Liver (tissue), 9 donors: Measurements from ENCODE around the gene RGR. TPM values are rescaled to one million over a fixed set of nuclear protein-coding genes. Genes with fewer than 3 reads are reported as not detected.

Experiments used
- DNase-seq: peaks from one replicate; pipeline ENCODE4 v3.0.0-alpha.2; 2017; ENCODE audit warnings: low spot score
- H3K27ac ChIP-seq, 2 donors: one replicate each; pipeline ENCODE4 v1.7.0; 2013; ENCODE audit warnings: inconsistent platforms in 2 of 2, low read length in 2 of 2, control low read depth in 1 of 2, low read depth in 1 of 2, mild to moderate bottlenecking in 1 of 2
- H3K27me3 ChIP-seq, 4 donors: one replicate each; pipeline versions ENCODE4 v1.6.1 to v1.7.0; 2013; ENCODE audit warnings: low read length in 3 of 4, inconsistent platforms in 1 of 4, mild to moderate bottlenecking in 1 of 4, moderate library complexity in 1 of 4; ENCODE audit not compliant: control insufficient read depth in 4 of 4, insufficient read depth in 4 of 4
- H3K36me3 ChIP-seq, 4 donors: one replicate each; pipeline versions ENCODE4 v1.6.1 to v1.7.0; 2013; ENCODE audit warnings: low read length in 3 of 4, mild to moderate bottlenecking in 3 of 4, low read depth in 1 of 4, moderate library complexity in 1 of 4; ENCODE audit not compliant: control insufficient read depth in 4 of 4, insufficient read depth in 3 of 4
- H3K4me1 ChIP-seq, 4 donors: one replicate each; pipeline versions ENCODE4 v1.6.1 to v1.7.0; 2013; ENCODE audit warnings: low read length in 3 of 4, mild to moderate bottlenecking in 3 of 4, moderate library complexity in 1 of 4; ENCODE audit not compliant: control insufficient read depth in 4 of 4, insufficient read depth in 4 of 4
- H3K4me3 ChIP-seq, 3 donors: one replicate each; pipeline versions ENCODE4 v1.6.1 to v1.7.0; 2013; ENCODE audit warnings: low read length in 3 of 3, control low read depth in 1 of 3, low read depth in 1 of 3, mild to moderate bottlenecking in 1 of 3
- H3K9ac ChIP-seq, 2 donors: one replicate each; pipeline ENCODE4 v1.7.0; 2013; ENCODE audit warnings: low read length in 2 of 2, mild to moderate bottlenecking in 2 of 2, moderate library complexity in 2 of 2, control low read depth in 1 of 2, low read depth in 1 of 2
- H3K9me3 ChIP-seq, 4 donors: one replicate each; pipeline versions ENCODE4 v1.6.1 to v1.7.0; 2013; ENCODE audit warnings: low read length in 3 of 4; ENCODE audit not compliant: control insufficient read depth in 4 of 4
- ATF3 ChIP-seq: IDR thresholded peaks from 2 replicates; pipeline ENCODE4 v1.6.1; 2016; ENCODE audit warnings: antibody characterized with exemption
- CTCF ChIP-seq: fragments of 150-350 bp; IDR thresholded peaks from 2 replicates; pipeline ENCODE4 v1.5.1; 2017; ENCODE audit warnings: improper control_type of control experiment, low read depth, low read length; ENCODE audit not compliant: missing input control
- GABPA ChIP-seq, 2 donors: IDR thresholded peaks in 1 of 2; conservative IDR thresholded peaks in 1 of 2; 2 replicates each; pipeline ENCODE4 v1.6.1; 2016; ENCODE audit warnings: antibody characterized with exemption in 2 of 2, mild to moderate bottlenecking in 1 of 2, moderate library complexity in 1 of 2
- HNF4A ChIP-seq, 2 donors: conservative IDR thresholded peaks; 2 replicates each; pipeline ENCODE4 v1.6.1; 2016; ENCODE audit warnings: antibody characterized with exemption in 2 of 2, mild to moderate bottlenecking in 2 of 2
- JUND ChIP-seq, 2 donors: IDR thresholded peaks; 2 replicates each; pipeline ENCODE4 v1.6.1; 2016; ENCODE audit warnings: antibody characterized with exemption in 2 of 2
- NR2F2 ChIP-seq: IDR thresholded peaks from 2 replicates; pipeline ENCODE4 v1.6.1; 2016; ENCODE audit warnings: antibody characterized with exemption
- RAD21 ChIP-seq, 2 donors: IDR thresholded peaks; 2 replicates each; pipeline ENCODE4 v1.6.1; 2016; ENCODE audit warnings: antibody characterized with exemption in 2 of 2, mild to moderate bottlenecking in 2 of 2
- SP1 ChIP-seq: IDR thresholded peaks from 2 replicates; pipeline ENCODE4 v1.6.1; 2018; ENCODE audit warnings: antibody characterized with exemption, mild to moderate bottlenecking
- TAF1 ChIP-seq: conservative IDR thresholded peaks from 2 replicates; pipeline ENCODE4 v1.6.1; 2016; ENCODE audit warnings: antibody characterized with exemption, mild to moderate bottlenecking
- WGBS: extraction: QIAGEN DNeasy Blood & Tissue Kit; methylation state at CpG from one replicate; pipeline ENCODE4 v1.1.7; 2013; 5-methylcytosine and 5-hydroxymethylcytosine counted together
- polyA plus RNA-seq, 2 donors: library from polyadenylated mRNA; stranded (reverse) in 1 of 2; unstranded in 1 of 2; fragments of 200-250 nt in 1 of 2; fragments of >200 nt in 1 of 2; fragmentation: Nextera tagmentation in 1 of 2; extraction: Ambion mirVana in 1 of 2; gene quantifications; one replicate each; pipeline versions ENCODE4 v1.2.1 to v1.2.3, GENCODE V29; 2013 to 2015
- total RNA-seq, 2 donors: library from RNA; depleted of rRNA; stranded (reverse); fragments of >200 nt; gene quantifications; one replicate each; pipeline ENCODE4 v1.2.3, GENCODE V29; 2014
- TF ChIP-seq, protein P1 (sequence below): IDR thresholded peaks from 2 replicates; pipeline ENCODE4 v1.6.1; 2016; ENCODE audit warnings: antibody characterized with exemption
- donor health status: healthy.
- donor health status: healthy.
- donor health status: healthy.
- donor health status: healthy.
- donor health status: healthy.

Gene RGR
- total and polyA plus RNA-seq, 4 donors: not detected

DNA sequence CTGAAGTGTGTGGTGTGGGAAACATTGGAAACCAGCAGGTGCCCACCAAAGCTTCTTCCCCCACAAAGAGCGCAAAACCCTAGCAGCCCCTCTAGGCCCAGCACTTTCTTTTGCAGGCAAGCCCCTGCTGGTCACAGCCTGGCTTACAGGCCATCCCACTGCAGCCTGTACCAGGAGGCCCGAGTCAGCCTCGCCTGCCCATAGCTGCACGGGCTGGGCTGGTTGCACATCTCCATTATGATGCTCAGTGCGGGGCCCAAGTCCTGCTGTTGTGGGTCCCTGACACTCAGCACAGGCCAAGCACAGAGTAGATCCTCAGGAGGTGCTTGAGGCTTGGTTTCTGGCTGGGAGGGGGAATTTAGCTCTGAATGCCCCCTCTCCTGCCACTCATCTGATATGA is 42.5 kb upstream of the RGR start:
- 87% methylated on average over 5 of the region's 5 CpGs for WGBS
- H3K27ac ChIP-seq: no peak overlapping the region
- no peak overlapping the region for H3K4me3 ChIP-seq
- TF ChIP-seq NR2F2 (no peak), TAF1 (no peak), RAD21 (IDR thresholded peaks at IDR 0.05) (no peak), JUND (IDR thresholded peaks at IDR 0.05) (no peak), SP1 (no peak), ATF3 (no peak)
- TF ChIP-seq, protein P1, sequence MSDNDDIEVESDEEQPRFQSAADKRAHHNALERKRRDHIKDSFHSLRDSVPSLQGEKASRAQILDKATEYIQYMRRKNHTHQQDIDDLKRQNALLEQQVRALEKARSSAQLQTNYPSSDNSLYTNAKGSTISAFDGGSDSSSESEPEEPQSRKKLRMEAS: no peak
- no peaks in the 10 kb centered on the region for H3K4me1 ChIP-seq
- no peaks in the 10 kb centered on the region for H3K9me3 ChIP-seq
- H3K9ac ChIP-seq: no peak overlapping the region
- H3K27me3 ChIP-seq: peaks cover 0 to 6% (median 0%) of the 10 kb centered on the region in 4 donors
- DNase-seq: no peak
- H3K36me3 ChIP-seq: no peaks in the 10 kb centered on the region

DNA sequence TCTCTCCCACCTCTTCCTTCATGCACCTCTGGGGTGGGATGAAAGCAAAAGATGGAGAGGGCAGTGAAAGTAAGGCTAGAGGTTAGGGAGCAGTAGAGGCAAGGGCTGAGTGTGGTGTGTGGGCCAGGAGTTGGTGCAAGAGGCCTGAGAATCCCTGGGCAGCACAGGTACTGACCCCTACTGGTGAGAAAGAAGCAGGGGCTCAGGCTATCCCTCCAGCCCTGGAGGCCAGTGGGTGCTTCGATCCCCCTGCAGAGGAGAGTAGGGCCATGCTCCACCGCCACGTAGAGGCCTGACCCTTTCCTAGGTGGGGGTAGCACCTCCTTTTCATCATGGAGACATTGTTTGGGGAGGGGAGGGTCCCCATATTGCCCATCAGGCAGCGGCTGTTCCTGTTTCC is 40.7 kb upstream of the RGR start:
- no peak for TF ChIP-seq GABPA (IDR thresholded peaks at IDR 0.05 in 1 of 2, conservative IDR thresholded peaks at IDR 0.05 in 1 of 2)
- TF ChIP-seq, protein P1: no peak
- TF ChIP-seq HNF4A (conservative IDR thresholded peaks at IDR 0.05): no peak
- peaks cover 0 to 6% (median 0%) of the 10 kb centered on the region in 4 donors for H3K27me3 ChIP-seq

GRCh38 chr10:84204610-84205009 is 40.2 kb upstream of the RGR start:
- no peaks in the 10 kb centered on the region for H3K4me1 ChIP-seq
- no peaks in the 10 kb centered on the region for H3K36me3 ChIP-seq
- TF ChIP-seq CTCF: no peak
- TF ChIP-seq HNF4A (conservative IDR thresholded peaks at IDR 0.05): no peak
- TF ChIP-seq ATF3: no peak
- H3K4me3 ChIP-seq: no peak overlapping the region
- H3K27ac ChIP-seq: no peak overlapping the region
- WGBS: 89% methylated on average over 4 of the region's 4 CpGs
- no peak for DNase-seq
- no peak overlapping the region for H3K9ac ChIP-seq
- H3K9me3 ChIP-seq: no peaks in the 10 kb centered on the region
- H3K27me3 ChIP-seq: peaks cover 0 to 6% (median 0%) of the 10 kb centered on the region in 4 donors

More for the DNA sequence above, 40.7 kb upstream of the RGR start:
- no peaks in the 10 kb centered on the region for H3K4me1 ChIP-seq
- H3K9me3 ChIP-seq: no peaks in the 10 kb centered on the region
- no peak overlapping the region for H3K9ac ChIP-seq
- WGBS: 88% methylated on average over 4 of the region's 4 CpGs
- no peaks in the 10 kb centered on the region for H3K36me3 ChIP-seq
- no peak overlapping the region for H3K4me3 ChIP-seq
- H3K27ac ChIP-seq: no peak overlapping the region
- no peak for DNase-seq
